Ishikawa (cell line): ENCODE results near the gene PGAM2.

Experiments
- CREB1 ChIP-seq: IDR thresholded peaks from 2 replicates; pipeline ENCODE4 v1.6.1; 2012; ENCODE audit warnings: low read depth
- EGR1 ChIP-seq: IDR thresholded peaks from 2 replicates; pipeline ENCODE4 v1.6.1; 2012
- EP300 ChIP-seq: IDR thresholded peaks from 2 replicates; pipeline ENCODE4 v1.6.1; 2012; ENCODE audit warnings: borderline replicate concordance
- MAX ChIP-seq: IDR thresholded peaks from 2 replicates; pipeline ENCODE4 v1.6.1; 2012
- NFIC ChIP-seq: IDR thresholded peaks from 2 replicates; pipeline ENCODE4 v1.6.1; 2012
- RAD21 ChIP-seq: IDR thresholded peaks from 2 replicates; pipeline ENCODE4 v1.6.1; 2012; ENCODE audit warnings: low read depth
- TAF1 ChIP-seq: IDR thresholded peaks from 2 replicates; pipeline ENCODE4 v1.6.1; 2012; ENCODE audit warnings: low read depth, mild to moderate bottlenecking
- TCF12 ChIP-seq: IDR thresholded peaks from 2 replicates; pipeline ENCODE4 v1.6.1; 2012; ENCODE audit warnings: low read depth
- YY1 ChIP-seq: IDR thresholded peaks from 2 replicates; pipeline ENCODE4 v1.6.1; 2012; ENCODE audit warnings: low read depth

DNA sequence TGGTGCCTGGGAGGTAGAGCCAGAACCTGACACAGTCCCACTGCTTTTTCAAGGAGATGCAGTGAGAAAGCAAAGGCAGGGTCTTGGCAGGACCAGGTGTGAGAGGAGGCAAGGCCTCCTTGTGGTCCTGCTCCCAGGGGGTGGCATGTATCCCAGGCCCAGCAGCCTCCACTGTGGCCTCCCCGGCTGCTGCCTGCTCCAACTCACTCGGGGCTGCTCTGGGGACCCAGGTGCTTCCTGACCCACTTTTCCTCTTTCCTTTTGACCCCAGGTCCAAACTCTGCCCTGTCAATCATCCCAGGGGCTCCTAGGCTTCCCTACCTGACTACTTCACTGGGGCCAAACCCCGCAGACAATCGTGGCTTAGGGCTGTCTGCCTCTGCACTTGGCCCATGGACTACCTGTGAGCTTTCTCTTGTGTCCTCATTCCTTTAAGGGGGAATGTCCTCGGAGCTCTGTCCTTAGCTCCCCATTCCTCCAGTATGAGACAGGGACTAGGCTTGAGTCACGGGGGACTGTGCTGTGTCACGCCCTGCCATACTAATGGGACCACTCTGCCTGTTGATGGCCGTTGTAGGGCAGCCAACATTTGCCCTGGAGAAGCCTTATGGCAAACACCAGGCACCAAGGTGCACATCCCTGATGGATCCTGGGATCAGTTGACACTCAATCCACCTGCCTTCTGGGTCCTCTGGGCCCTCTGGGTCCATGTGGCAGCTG is 37.6 kb upstream of the PGAM2 start:
- TF ChIP-seq EGR1 (no peak), CREB1 (no peak), MAX (no peak), TCF12 (no peak), NFIC (no peak), YY1 (no peak), RAD21 (no peak), TAF1 (no peak), EP300 (no peak)
